Measurements from ENCODE around the gene POLR1C.

GRCh38 chr6:43478008-43478372 is 38.9 kb upstream of the POLR1C start:
- TF ChIP-seq CTCF (IDR thresholded peaks at IDR 0.05) (no peak), POLR2AphosphoS5 (IDR thresholded peaks at IDR 0.05; ENCODE audit: insufficient read depth in 1 of 2, low read depth in 1 of 2) (no peak)
